ENCODE data around the gene LARGE1.
"Not testable (repeated sequence)": the region's sequence is repeated elsewhere in the genome, so short reads cannot be mapped to it uniquely, and the experiment has no call there.

The LARGE1 gene

DNA sequence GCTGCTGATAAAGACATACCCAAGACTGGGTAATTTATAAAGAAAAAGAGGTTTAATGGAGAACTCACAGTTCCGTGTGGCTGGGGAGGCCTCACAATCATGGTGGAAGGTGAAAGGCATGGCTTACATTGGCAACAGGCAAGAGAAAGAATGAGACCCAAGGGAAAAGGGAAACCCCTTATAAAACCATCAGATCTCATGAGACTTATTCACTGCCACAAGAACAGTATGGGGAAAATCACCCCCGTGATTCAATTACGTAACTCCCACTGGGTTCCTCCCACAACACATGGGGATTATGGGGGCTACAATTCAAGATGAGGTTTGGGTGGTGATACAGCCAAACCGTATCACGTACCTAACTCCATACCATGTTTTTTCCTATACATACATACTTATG lies 557.0 kb downstream of the LARGE1 start:
- not testable (repeated sequence) for DNase-seq (ENCODE audit: low read depth in 2 of 2)

- no peak for DNase-seq (ENCODE audit: low read depth in 2 of 2)
Observed at GRCh38 chr22:33362702-33363101, 557.6 kb downstream of the LARGE1 start.

GRCh38 chr22:33361581-33361980 lies 558.7 kb downstream of the LARGE1 start:
- DNase-seq (ENCODE audit: low read depth in 2 of 2), result no peak

- no peak for DNase-seq (ENCODE audit: low read depth in 2 of 2)
Observed at GRCh38 chr22:33357981-33358399, 562.3 kb downstream of the LARGE1 start.

DNA sequence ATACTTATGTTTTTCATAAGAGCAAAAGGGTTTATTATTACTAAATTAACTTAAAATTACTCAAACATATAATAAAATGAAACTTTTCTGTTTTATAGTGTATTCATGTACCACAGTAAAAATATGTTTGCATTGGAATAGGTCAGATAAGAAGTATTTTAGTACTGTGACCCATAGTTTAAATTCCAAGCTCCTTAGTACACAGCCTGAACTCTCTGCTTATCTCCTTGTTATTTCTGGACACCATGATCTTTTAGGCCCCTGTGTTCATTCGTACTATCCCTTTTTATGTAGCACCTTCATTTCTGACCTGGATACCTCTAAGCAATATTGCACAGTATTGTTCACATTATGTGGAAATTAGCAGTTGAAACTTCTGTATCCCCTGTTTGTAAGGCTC lies 565.3 kb downstream of the LARGE1 start:
- no peak for DNase-seq (ENCODE audit: low read depth in 2 of 2)

DNA sequence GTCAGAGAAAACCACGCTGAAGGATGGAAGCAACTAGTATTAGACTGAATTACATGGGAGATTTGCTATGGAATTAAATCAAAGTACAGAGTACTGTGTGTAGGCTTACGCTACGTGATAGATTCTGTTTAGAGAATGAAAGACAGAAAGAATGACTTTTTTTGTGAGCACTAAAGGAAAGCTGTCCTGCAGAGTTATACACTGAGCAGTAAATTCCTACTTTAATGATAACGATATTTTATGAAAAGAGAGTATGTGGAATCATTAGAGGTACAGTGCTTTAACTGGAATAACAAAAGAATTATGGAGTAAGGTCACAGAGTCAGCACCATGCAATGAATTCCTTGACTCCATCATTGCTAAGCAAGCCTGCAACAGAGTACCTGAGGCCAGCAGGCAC lies 566.8 kb downstream of the LARGE1 start:
- no peak for DNase-seq (ENCODE audit: low read depth in 2 of 2)

DNA sequence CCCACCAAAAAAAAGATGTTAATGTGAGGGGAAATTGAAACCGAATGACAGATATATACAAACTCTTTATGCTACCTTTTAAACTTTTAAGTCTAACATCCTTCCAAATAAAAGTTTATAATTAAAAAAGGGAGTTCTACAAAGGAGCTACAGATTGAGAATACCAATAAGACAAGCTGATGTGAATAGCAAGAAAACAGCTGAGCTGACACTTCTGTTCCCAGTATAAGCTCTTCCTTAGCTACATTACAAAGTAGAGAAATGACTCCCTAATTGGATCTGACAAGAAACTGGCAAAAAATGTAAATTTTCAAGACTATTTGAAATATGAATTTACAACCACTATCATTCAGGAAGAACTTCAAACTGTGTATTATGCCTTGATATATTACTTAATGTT lies 567.5 kb downstream of the LARGE1 start:
- no peak for DNase-seq (ENCODE audit: low read depth in 2 of 2)

DNA sequence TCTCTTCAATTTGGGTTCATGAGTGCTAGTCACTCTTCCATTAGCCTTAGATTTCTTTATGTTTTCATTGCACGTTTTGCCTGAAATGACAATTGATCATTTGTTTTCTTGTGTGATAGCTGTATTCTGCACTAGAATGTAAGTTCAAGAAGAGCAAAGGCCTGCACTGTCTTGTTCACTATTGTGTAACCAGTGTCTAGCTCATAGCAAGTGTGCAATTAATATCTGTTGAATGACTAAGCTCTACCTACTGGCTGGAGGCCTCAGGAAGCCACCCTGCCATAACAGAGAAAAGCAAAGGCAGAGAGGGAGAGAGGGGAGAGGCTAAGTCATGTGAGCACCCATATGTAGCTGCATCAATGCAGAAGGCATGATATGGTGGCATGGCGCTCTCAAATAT lies 569.3 kb downstream of the LARGE1 start:
- DNase-seq (ENCODE audit: low read depth in 2 of 2), result no peak

GRCh38 chr22:33350491-33350890 lies 569.8 kb downstream of the LARGE1 start:
- DNase-seq (ENCODE audit: low read depth in 2 of 2), result no peak

- DNase-seq (ENCODE audit: low read depth in 2 of 2), result no peak
Observed at GRCh38 chr22:33347002-33347401, 573.3 kb downstream of the LARGE1 start.

- DNase-seq (ENCODE audit: low read depth in 2 of 2), result no peak
Observed at GRCh38 chr22:33341611-33342010, 578.7 kb downstream of the LARGE1 start.

- no peak for DNase-seq (ENCODE audit: low read depth in 2 of 2)
Observed at GRCh38 chr22:33337524-33337923, 582.8 kb downstream of the LARGE1 start.

GRCh38 chr22:33335611-33336279 lies 584.5 kb downstream of the LARGE1 start:
- no peak for DNase-seq (ENCODE audit: low read depth in 2 of 2)

GRCh38 chr22:33332538-33332937 lies 587.7 kb downstream of the LARGE1 start:
- DNase-seq (ENCODE audit: low read depth in 2 of 2), result no peak

DNA sequence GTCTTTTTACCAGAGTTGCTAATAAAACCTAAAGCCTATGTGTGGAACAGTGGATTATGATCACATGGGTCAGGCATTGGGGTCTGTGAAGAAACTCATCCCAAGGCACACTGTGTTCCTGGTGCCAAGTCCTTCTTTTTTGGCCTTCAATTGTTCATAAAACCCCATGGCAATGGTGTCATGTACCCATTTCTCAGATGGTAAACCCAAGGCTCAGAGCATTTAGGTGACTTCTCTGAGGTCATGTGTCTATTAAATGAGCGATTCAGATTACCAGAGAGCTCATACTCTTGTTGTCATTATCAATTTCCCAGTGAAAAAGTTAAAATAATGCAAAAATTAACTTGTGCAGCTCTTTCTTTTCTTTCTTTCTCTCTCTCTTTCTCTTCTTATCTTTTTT lies 589.3 kb downstream of the LARGE1 start:
- no peak for DNase-seq (ENCODE audit: low read depth in 2 of 2)

DNA sequence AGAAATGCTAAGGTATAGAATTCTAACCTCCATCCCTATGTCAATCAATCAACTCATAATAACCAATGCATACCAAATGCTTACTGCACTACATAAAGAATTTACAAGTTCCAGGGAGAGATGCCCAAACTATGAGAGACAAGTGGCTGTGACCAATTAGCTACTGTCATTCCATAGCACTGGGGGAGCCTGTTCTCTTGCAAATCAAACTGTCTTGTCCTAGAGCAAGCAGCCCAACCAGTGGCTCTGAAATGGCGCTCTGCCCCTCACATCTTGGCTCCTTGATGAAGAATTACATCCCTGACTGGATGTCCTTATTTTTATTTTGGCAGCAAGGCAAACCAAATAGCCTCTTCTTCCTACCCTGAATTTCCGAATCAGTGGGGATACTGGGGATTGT lies 589.7 kb downstream of the LARGE1 start:
- no peak for DNase-seq (ENCODE audit: low read depth in 2 of 2)

DNA sequence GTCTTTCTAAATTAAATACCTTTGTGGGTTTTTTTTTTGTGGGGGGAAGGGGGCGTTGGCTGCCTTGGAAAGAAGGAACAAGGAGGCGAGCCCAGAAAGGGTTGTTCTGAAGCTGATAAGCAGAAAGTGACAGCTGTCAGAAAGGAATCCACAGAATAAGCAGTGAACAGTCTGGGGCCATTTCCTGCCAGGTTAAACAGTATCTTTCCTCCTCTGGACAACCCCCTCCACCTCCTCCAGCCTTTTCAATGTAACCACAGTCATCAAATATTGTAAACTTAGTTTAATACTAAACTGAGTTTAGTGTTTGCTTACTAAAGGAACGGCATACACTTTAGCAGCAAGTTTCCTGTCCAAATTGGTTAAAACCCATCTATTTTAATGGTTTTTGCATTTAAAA lies 590.9 kb downstream of the LARGE1 start:
- no peak for DNase-seq (ENCODE audit: low read depth in 2 of 2)

DNA sequence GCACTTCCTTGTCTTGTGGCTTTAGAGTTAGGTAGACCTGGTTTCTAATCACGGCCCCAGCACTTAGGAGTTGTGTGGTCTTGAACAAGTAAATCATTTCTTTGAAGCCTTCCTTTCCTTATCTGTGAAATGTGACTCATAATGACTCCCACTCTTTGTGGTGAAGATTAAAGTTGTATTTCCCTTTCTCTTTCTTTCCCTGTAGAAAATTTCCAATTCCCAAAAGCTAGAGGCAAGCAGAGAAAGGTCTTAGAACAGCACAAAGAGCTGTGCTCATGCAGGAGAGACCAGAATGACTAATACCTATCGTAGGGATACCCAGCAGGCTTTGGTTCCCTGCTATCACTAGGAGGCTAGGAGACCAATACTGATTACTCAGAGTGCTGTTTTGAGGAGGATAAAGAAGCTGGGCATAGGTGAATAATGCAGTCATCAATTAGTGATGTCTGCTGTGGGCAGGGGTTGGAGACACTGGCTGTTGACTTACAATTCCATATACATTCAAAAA lies 591.4 kb downstream of the LARGE1 start:
- no peak for DNase-seq (ENCODE audit: low read depth in 2 of 2)

DNA sequence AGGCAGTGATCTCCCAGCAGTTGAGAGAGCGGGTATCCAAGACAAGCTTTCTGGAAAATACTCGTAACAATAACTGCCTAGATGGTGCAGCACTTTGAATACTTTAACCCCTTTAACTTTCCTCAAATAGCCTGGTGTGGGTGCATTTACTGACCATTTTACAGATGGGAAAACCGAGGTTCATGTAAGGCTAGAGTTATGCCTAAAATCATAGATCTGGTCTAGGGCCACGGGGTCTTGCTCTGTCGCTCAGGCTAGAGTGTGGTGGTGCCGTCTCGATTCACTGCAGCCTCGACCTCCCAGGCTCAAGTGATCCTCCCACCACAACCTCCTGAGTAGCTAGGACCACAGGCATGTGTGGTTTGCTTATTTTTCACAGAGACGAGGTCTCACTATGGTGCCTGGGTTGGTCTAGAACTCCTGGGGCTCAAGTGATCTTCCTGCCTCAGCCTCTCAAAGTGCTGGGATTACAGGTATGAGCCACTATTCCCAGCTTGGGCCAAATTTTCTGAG lies 592.9 kb downstream of the LARGE1 start:
- no peak for DNase-seq (ENCODE audit: low read depth in 2 of 2)

- DNase-seq (ENCODE audit: low read depth in 2 of 2), result no peak
Observed at GRCh38 chr22:33326540-33327295, 593.6 kb downstream of the LARGE1 start.

DNA sequence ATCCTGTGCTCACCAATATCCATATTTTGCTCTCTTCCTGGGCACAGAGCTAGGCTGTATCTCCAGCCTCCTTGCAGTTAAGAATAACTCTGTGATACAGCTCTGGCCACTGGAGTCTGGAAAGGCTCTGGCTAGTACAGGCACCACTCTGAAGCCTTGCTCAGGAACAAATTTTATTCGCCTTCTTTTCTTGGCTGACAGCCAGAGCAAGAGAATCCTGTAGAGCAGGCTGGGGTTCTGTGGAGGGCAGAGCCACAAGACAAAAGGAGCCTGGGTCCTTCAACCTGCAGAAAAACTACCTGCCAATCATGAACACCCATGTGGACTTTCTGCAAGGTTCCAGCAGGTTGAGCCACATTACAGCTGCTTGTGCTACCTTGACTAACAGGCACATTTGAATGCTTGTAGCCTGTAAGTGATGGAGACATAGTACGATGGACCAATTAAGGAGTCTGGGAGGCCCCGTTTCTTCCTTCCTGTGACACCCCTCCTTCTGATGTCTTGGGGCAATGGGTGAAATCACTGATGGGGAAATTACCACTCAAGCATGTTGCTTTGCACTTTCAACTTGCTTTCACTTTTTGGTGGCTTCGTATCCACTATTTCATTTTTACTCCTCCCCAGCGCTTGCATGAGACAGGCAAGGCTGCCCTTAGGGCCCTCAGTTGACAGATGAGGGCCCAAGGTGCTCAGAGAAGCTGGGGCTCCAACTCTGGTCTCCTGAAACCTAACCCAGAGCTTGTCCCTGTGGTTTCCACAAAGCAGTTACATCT lies 594.9 kb downstream of the LARGE1 start:
- DNase-seq (ENCODE audit: low read depth in 2 of 2), result no peak

DNA sequence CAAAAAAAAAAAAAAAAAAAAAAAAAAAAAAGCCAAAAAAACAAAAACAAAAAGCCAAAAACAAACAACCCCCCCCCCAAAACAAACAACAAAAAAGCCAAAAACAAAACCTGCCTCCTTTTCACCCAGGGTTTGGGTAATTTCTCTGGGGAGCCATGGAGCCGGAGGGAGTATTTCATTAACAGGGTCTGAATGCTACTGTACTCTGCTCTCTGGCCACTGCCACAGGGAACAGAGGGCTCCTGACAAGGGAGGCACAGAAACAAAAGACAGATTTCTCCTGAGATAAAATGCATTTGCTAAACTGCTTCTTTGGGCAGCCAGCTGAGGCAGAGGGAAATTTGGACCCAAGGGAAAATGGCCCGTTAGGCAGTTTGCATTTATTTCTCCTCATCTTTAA lies 596.0 kb downstream of the LARGE1 start:
- no peak for DNase-seq (ENCODE audit: low read depth in 2 of 2)

Measured in stimulated activated CD4-positive, alpha-beta T cell treated with anti-CD3 and anti-CD28 coated beads, Interleukin-1b, Interleukin-23, amount 100 ng/mL, for 1 hour (primary cell).